OCI-LY1 (cell line): ENCODE measurements around the gene CCDC63.

Experiments used
- H2AFZ ChIP-seq: fragments of 200-600 bp; sonication (generic), shearing (Covaris generic); 2 replicates; pipeline ENCODE4 v1.6.0; 2014; ENCODE audit warnings: antibody characterized with exemption, mild to moderate bottlenecking, low read length
- H3F3A ChIP-seq: fragments of 200-600 bp; sonication (generic), shearing (Covaris generic); 2 replicates; pipeline ENCODE4 v1.6.0; 2014; ENCODE audit warnings: mild to moderate bottlenecking, antibody characterized with exemption, low read length, moderate library complexity; ENCODE audit not compliant: insufficient read depth
- H3K27ac ChIP-seq: fragments of 200-600 bp; sonication (generic); 2 replicates; pipeline ENCODE4 v1.5.1; 2014; ENCODE audit warnings: low read length, mixed run types, mild to moderate bottlenecking, low read depth; ENCODE audit not compliant: poor library complexity, severe bottlenecking
- H3K27me3 ChIP-seq: fragments of 200-600 bp; sonication (generic); 2 replicates; pipeline ENCODE4 v1.6.0; 2014; ENCODE audit warnings: antibody characterized with exemption, mild to moderate bottlenecking, low read length, moderate library complexity; ENCODE audit not compliant: insufficient read depth
- H3K36me3 ChIP-seq: fragments of 200-600 bp; sonication (generic); 2 replicates; pipeline ENCODE4 v1.6.1; 2014; ENCODE audit warnings: mild to moderate bottlenecking, antibody characterized with exemption, low read length, moderate library complexity, mixed read lengths; ENCODE audit not compliant: insufficient read depth
- H3K4me1 ChIP-seq: fragments of 200-600 bp; sonication (generic); 2 replicates; pipeline ENCODE4 v1.5.1; 2014; ENCODE audit warnings: mild to moderate bottlenecking, low read length, moderate library complexity; ENCODE audit not compliant: insufficient read depth, severe bottlenecking
- H3K4me2 ChIP-seq: fragments of 200-600 bp; sonication (generic), shearing (Covaris generic); 2 replicates; pipeline ENCODE4 v1.6.1; 2014; ENCODE audit warnings: low read length
- H3K4me3 ChIP-seq: fragments of 200-600 bp; sonication (generic); 2 replicates; pipeline ENCODE4 v1.5.1; 2014; ENCODE audit warnings: low read length, low read depth, mild to moderate bottlenecking, mixed read lengths; ENCODE audit not compliant: poor library complexity, severe bottlenecking
- H3K79me2 ChIP-seq: fragments of 200-600 bp; shearing (Covaris generic); 2 replicates; pipeline ENCODE4 v1.6.1; 2016; ENCODE audit warnings: mixed run types, low read length, mixed read lengths; ENCODE audit not compliant: insufficient read depth
- H3K9ac ChIP-seq: fragments of 200-600 bp; sonication (generic), shearing (Covaris generic); 2 replicates; pipeline ENCODE4 v1.6.1; 2014; ENCODE audit warnings: mild to moderate bottlenecking, low read length, mixed read lengths
- H3K9me2 ChIP-seq: fragments of 200-600 bp; sonication (generic), shearing (Covaris generic); 2 replicates; pipeline ENCODE4 v1.6.1; 2014; ENCODE audit warnings: low read depth, mild to moderate bottlenecking, low read length, mixed read lengths
- H3K9me3 ChIP-seq: fragments of 200-600 bp; shearing (Covaris generic); 2 replicates; pipeline ENCODE4 v1.6.1; 2014; ENCODE audit warnings: low read length, mixed read lengths
- H4K20me1 ChIP-seq: fragments of 200-600 bp; sonication (generic), shearing (Covaris generic); 2 replicates; pipeline ENCODE4 v1.6.0; 2016; ENCODE audit warnings: mild to moderate bottlenecking, low read length; ENCODE audit not compliant: insufficient read depth
- CTCF ChIP-seq: fragments of 200-600 bp; sonication (generic), shearing (Covaris generic); IDR thresholded peaks from 2 replicates; pipeline ENCODE4 v1.5.1; 2017; ENCODE audit warnings: mild to moderate bottlenecking, antibody characterized with exemption, low read length, moderate library complexity, mixed read lengths
- EZH2 ChIP-seq: fragments of 200-600 bp; sonication (generic), shearing (Covaris generic); IDR thresholded peaks from 2 replicates; pipeline ENCODE4 v1.8.0; 2017; ENCODE audit warnings: borderline replicate concordance, mixed run types, mild to moderate bottlenecking, antibody characterized with exemption, low read length, moderate library complexity, mixed read lengths

The CCDC63 gene

GRCh38 chr12:110874781-110875180, 28.0 kb downstream of the CCDC63 start:
- no peaks in the 10 kb centered on the region for H3K9me3 ChIP-seq
- H3K27me3 ChIP-seq: no peaks in the 10 kb centered on the region
- H3K4me3 ChIP-seq: no peak overlapping the region
- no peaks in the 10 kb centered on the region for H3K36me3 ChIP-seq
- H3K79me2 ChIP-seq: no peaks in the 10 kb centered on the region
- no peak overlapping the region for H3K4me2 ChIP-seq
- H3K4me1 ChIP-seq: no peaks in the 10 kb centered on the region
- H3K9ac ChIP-seq: no peak overlapping the region
- no peaks in the 10 kb centered on the region for H3F3A ChIP-seq
- H3K9me2 ChIP-seq: no peaks in the 10 kb centered on the region
- no peak overlapping the region for H2AFZ ChIP-seq
- no peak overlapping the region for H3K27ac ChIP-seq
- no peak for TF ChIP-seq EZH2
- TF ChIP-seq CTCF: no peak
- H4K20me1 ChIP-seq: no peaks in the 10 kb centered on the region

GRCh38 chr12:110880651-110881050, 33.9 kb downstream of the CCDC63 start:
- no peaks in the 10 kb centered on the region for H3K9me3 ChIP-seq
- no peak overlapping the region for H3K4me2 ChIP-seq
- no peaks in the 10 kb centered on the region for H4K20me1 ChIP-seq
- no peaks in the 10 kb centered on the region for H3K36me3 ChIP-seq
- no peak overlapping the region for H3K4me3 ChIP-seq
- H3K79me2 ChIP-seq: no peaks in the 10 kb centered on the region
- H2AFZ ChIP-seq: no peak overlapping the region
- H3K4me1 ChIP-seq: no peaks in the 10 kb centered on the region
- TF ChIP-seq EZH2 (no peak), CTCF (no peak)
- no peaks in the 10 kb centered on the region for H3K27me3 ChIP-seq
- H3K9ac ChIP-seq: no peak overlapping the region
- H3F3A ChIP-seq: no peaks in the 10 kb centered on the region
- H3K9me2 ChIP-seq: no peaks in the 10 kb centered on the region
- H3K27ac ChIP-seq: no peak overlapping the region

GRCh38 chr12:110883251-110883650, 36.5 kb downstream of the CCDC63 start:
- Histone ChIP-seq H3K9me3 (no peaks in the 10 kb centered on the region), H3K4me2 (no peak overlapping the region), H3F3A (no peaks in the 10 kb centered on the region)

More at GRCh38 chr12:110883251-110883650, 36.5 kb downstream of the CCDC63 start:
- no peaks in the 10 kb centered on the region for H4K20me1 ChIP-seq
- H3K4me3 ChIP-seq: no peak overlapping the region
- H3K9me2 ChIP-seq: no peaks in the 10 kb centered on the region
- H3K27me3 ChIP-seq: no peaks in the 10 kb centered on the region
- H3K27ac ChIP-seq: no peak overlapping the region
- H3K4me1 ChIP-seq: no peaks in the 10 kb centered on the region
- TF ChIP-seq CTCF (no peak), EZH2 (no peak)
- H2AFZ ChIP-seq: no peak overlapping the region
- no peaks in the 10 kb centered on the region for H3K79me2 ChIP-seq
- H3K36me3 ChIP-seq: no peaks in the 10 kb centered on the region
- H3K9ac ChIP-seq: no peak overlapping the region
